Omental fat pad (tissue), 4 donors: ENCODE data around the gene MAN1A2. TPM values are rescaled to one million over a fixed set of nuclear protein-coding genes. Genes with fewer than 3 reads are reported as not detected.

Experiments
- ATAC-seq: fragments of 150-250 bp; one replicate; pipeline ENCODE4 v1.9.1; 2016; ENCODE audit warnings: mild to moderate bottlenecking, moderate library complexity; ENCODE audit not compliant: low FRiP score
- DNase-seq: peaks from one replicate; pipeline ENCODE4 v3.0.0-alpha.2; 2019; ENCODE audit warnings: low spot score
- CTCF ChIP-seq, 3 donors: fragments of 450-650 bp; IDR thresholded peaks; one replicate each; pipeline ENCODE4 v1.5.1; 2016 to 2017; ENCODE audit warnings: antibody characterized with exemption in 3 of 3, mild to moderate bottlenecking in 3 of 3, moderate library complexity in 2 of 3
- total RNA-seq, 4 donors: library from RNA; depleted of rRNA; stranded (reverse); fragments of >200 nt; gene quantifications; one replicate each; pipeline ENCODE4 v1.1.0, GENCODE V29; 2016

MAN1A2 gene
- total RNA-seq, 4 donors from 2014 or later = 32.9 to 50.7 (median 42.1) TPM

DNA sequence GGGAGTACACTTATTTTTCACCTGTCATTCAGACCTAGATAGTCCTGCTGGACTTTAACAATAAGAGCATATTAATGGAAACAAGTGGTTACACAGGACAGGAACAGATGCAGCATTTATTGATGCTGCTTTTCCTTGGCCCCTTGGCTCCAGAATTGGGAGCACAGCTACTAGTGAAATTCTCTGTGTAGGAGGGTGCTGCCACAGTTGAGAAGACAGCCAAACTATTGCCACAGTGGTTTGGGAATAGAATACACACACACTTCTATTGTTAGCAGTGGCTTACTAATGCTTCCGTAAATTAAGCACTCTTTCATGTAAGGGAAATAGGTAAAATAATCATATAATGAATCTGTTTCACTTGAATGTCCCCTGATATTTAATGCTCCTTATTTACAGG is 133.3 kb downstream of the MAN1A2 start:
- DNase-seq (no peak), ATAC-seq (no peak)
- no peak for TF ChIP-seq CTCF (IDR thresholded peaks at IDR 0.05)

- no peak for TF ChIP-seq CTCF (IDR thresholded peaks at IDR 0.05)
- ATAC-seq (no peak), DNase-seq (no peak)
Observed at GRCh38 chr1:117501281-117501680, 134.0 kb downstream of the MAN1A2 start.

- TF ChIP-seq CTCF (IDR thresholded peaks at IDR 0.05) = no peak
- DNase-seq (no peak), ATAC-seq (no peak)
Observed at GRCh38 chr1:117511273-117511672, 144.0 kb downstream of the MAN1A2 start.

DNA sequence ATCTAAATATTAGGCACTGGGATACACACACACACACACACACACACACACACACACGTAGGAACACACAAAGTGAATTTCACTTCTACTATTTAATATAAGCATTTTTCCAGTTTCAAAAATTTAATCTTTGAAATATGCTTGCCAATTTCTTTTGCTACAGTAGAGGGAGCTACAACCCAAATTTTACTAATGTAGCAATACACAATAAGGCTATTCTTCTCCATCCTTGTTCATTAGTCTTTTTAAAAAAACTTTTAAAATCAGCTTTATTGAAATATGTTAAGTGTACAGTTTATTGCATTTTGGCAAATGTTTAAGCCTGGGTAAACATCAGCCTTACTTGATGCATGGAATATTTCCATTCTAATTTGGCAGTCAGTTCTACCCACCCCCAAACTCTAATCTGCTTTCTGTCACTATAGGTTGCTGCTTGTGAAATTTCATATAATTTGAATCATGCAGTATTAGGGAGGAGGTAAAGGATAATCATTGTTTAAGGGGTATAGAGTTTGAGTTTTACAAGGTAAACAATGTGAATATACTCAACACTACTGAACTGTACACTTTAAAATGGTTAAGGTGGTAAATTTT is 145.6 kb downstream of the MAN1A2 start:
- ATAC-seq = no peak
- TF ChIP-seq CTCF (IDR thresholded peaks at IDR 0.05) = no peak
- DNase-seq = no peak

DNA sequence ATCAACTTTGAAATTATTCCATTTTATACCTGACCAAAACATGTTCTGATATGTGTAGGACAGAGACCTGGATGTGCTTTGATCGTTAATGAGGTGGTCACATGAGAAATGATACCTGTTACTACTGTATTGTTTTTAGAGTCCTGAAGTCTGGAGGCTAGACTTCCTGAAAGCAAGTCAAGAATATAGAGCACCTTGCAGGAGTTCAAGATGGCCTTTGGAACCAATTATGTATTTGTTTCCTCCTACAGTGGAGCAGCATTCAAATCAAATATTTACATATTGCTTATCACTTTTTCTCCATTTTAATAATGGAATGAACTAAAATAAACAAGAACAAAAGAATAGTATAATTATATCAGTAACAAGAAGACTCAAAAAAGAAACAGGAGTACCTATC is 155.9 kb downstream of the MAN1A2 start:
- DNase-seq = no peak
- no peak for ATAC-seq
- no peak for TF ChIP-seq CTCF (IDR thresholded peaks at IDR 0.05)

GRCh38 chr1:117527074-117527473 is 159.8 kb downstream of the MAN1A2 start:
- ATAC-seq (no peak), DNase-seq (no peak)
- no peak for TF ChIP-seq CTCF (IDR thresholded peaks at IDR 0.05)

DNA sequence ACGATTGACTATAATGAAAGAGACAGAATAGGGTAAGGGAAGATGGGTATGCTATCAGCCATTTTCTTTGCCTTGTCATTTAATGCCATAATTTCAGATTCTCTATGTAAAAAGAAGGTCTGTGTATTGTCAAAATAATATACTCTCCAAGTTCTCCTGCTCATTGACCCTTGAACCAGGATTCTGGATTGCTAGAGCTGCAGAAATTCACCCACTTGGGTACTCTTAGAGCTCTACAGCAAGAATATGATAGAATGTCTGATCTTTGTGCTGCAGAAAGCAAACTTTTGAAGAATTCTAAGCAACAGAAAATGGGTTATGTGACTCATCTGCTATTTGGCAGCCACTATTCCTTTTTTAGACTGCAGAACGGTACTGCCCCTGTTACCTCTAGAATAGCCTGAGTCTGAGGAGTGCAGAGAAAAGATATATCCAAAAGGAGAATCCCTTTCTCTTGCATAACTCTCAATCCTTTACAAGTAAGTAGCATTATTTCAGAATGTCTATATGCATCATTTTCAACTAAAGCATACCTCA is 160.4 kb downstream of the MAN1A2 start:
- peak; percentile 70 for ATAC-seq
- no peak for TF ChIP-seq CTCF (IDR thresholded peaks at IDR 0.05)
- no peak for DNase-seq
